ENCODE results near the gene TSPAN33.

GRCh38 chr7:129115676-129116075 is 28.8 kb upstream of the TSPAN33 start:
- TF ChIP-seq CTCF (IDR thresholded peaks at IDR 0.05; ENCODE audit: low read length) (no peak), EZH2 (IDR thresholded peaks at IDR 0.05; ENCODE audit: borderline replicate concordance, low read length) (no peak)
